ENCODE data around the gene DPP3. TPM values are rescaled to one million over a fixed set of nuclear protein-coding genes. Genes with fewer than 3 reads are reported as not detected.
"Not testable (repeated sequence)": the region's sequence is repeated elsewhere in the genome, so short reads cannot be mapped to it uniquely, and the experiment has no call there.

The DPP3 gene
- total RNA-seq, 2 donors from 2014 or later = 15.8 to 52.4 TPM

GRCh38 chr11:66454828-66455227, 25.4 kb upstream of the DPP3 start:
- ATAC-seq = no peak
- Histone ChIP-seq H3K4me1 (no peaks in the 10 kb centered on the region), H3K27me3 (no peaks in the 10 kb centered on the region), H3K4me3 (no peak overlapping the region), H3K9me3 (peaks cover 0 to 4% (median 0%) of the 10 kb centered on the region in 3 donors), H3K27ac (no peak overlapping the region), H3K36me3 (replicated peaks in 1 of 2; ENCODE audit: insufficient read depth in 1 of 2, low read depth in 2 of 2) (no peaks in the 10 kb centered on the region)
- no peak for DNase-seq
- TF ChIP-seq POLR2A (IDR thresholded peaks at IDR 0.05) (no peak), CTCF (IDR thresholded peaks at IDR 0.05) (no peak)
- 41 to 54% methylated on average over 3 of the region's 3 CpGs for WGBS, 2 donors
- intact Hi-C loops (cut with DNase I) = no loop called here

GRCh38 chr11:66457826-66458225, 22.4 kb upstream of the DPP3 start:
- TF ChIP-seq POLR2A (IDR thresholded peaks at IDR 0.05) = no peak
- Histone ChIP-seq H3K27me3 (no peaks in the 10 kb centered on the region), H3K9me3 (no peaks in the 10 kb centered on the region), H3K4me1 (no peaks in the 10 kb centered on the region), H3K4me3 (no peak overlapping the region), H3K27ac (no peak overlapping the region), H3K36me3 (replicated peaks in 1 of 2; ENCODE audit: insufficient read depth in 1 of 2, low read depth in 2 of 2) (no peaks in the 10 kb centered on the region)
- intact Hi-C loops (cut with DNase I) = no loop called here
- no peak for ATAC-seq
- 72 to 84% methylated on average over 6 of the region's 6 CpGs for WGBS, 2 donors
- no peak for DNase-seq

GRCh38 chr11:66459138-66459778, 21.0 kb upstream of the DPP3 start:
- WGBS, 2 donors = 68 to 79% methylated on average over 5 of the region's 5 CpGs
- intact Hi-C loops (cut with DNase I) = no loop called here
- H3K27me3 ChIP-seq = no peaks in the 10 kb centered on the region

GRCh38 chr11:66462010-66462409, 18.2 kb upstream of the DPP3 start:
- ATAC-seq (no peak), DNase-seq (no peak)
- no peak for TF ChIP-seq CTCF (IDR thresholded peaks at IDR 0.05)
- TF ChIP-seq POLR2A (IDR thresholded peaks at IDR 0.05) = no peak
- Histone ChIP-seq H3K4me1 (peaks cover 7% of the 10 kb centered on the region), H3K9me3 (no peaks in the 10 kb centered on the region), H3K36me3 (replicated peaks in 1 of 2; ENCODE audit: insufficient read depth in 1 of 2, low read depth in 2 of 2) (no peaks in the 10 kb centered on the region), H3K27me3 (no peaks in the 10 kb centered on the region), H3K4me3 (no peak overlapping the region), H3K27ac (no peak overlapping the region)
- intact Hi-C loops (cut with DNase I) = no loop called here

More at GRCh38 chr11:66459138-66459778, 21.0 kb upstream of the DPP3 start:
- no peaks in the 10 kb centered on the region for H3K9me3 ChIP-seq
- H3K36me3 ChIP-seq (replicated peaks in 1 of 2; ENCODE audit: insufficient read depth in 1 of 2, low read depth in 2 of 2) = no peaks in the 10 kb centered on the region
- H3K4me1 ChIP-seq = no peaks in the 10 kb centered on the region
- ATAC-seq (no peak), DNase-seq (no peak)
- no peak overlapping the region for H3K27ac ChIP-seq
- TF ChIP-seq CTCF (IDR thresholded peaks at IDR 0.05) = no peak
- TF ChIP-seq POLR2A (IDR thresholded peaks at IDR 0.05) = no peak
- no peak overlapping the region for H3K4me3 ChIP-seq

GRCh38 chr11:66462911-66463310, 17.3 kb upstream of the DPP3 start:
- ATAC-seq (no peak), DNase-seq (no peak)
- Histone ChIP-seq H3K27ac (no peak overlapping the region), H3K4me1 (peaks cover 14% of the 10 kb centered on the region), H3K36me3 (replicated peaks in 1 of 2; ENCODE audit: insufficient read depth in 1 of 2, low read depth in 2 of 2) (no peaks in the 10 kb centered on the region), H3K4me3 (no peak overlapping the region), H3K9me3 (no peaks in the 10 kb centered on the region), H3K27me3 (no peaks in the 10 kb centered on the region)
- 88 to 90% methylated on average over 3 of the region's 3 CpGs for WGBS, 2 donors
- intact Hi-C loops (cut with DNase I) = no loop called here
- TF ChIP-seq CTCF (IDR thresholded peaks at IDR 0.05) (no peak), POLR2A (IDR thresholded peaks at IDR 0.05) (no peak)

GRCh38 chr11:66464116-66464515, 16.1 kb upstream of the DPP3 start:
- intact Hi-C loops (cut with DNase I); ATAC-seq: not testable (repeated sequence)

More at GRCh38 chr11:66464116-66464515, 16.1 kb upstream of the DPP3 start:
- H3K4me1 ChIP-seq = peaks cover 17% of the 10 kb centered on the region
- not testable (repeated sequence) for H3K36me3 ChIP-seq (replicated peaks in 1 of 2; ENCODE audit: insufficient read depth in 1 of 2, low read depth in 2 of 2); DNase-seq; H3K27me3 ChIP-seq; H3K4me3 ChIP-seq; H3K9me3 ChIP-seq; H3K27ac ChIP-seq
- WGBS, 2 donors = 87 to 88% methylated on average over 5 of the region's 5 CpGs
